ENCODE measurements around the gene FZD1. TPM values are rescaled to one million over a fixed set of nuclear protein-coding genes. Genes with fewer than 3 reads are reported as not detected.

FZD1 gene
- total and polyA plus RNA-seq, 2 of the 8 experiments (the other 6 are each of a cell fraction or from before 2014, with no cell fraction given), result 0.62 to 0.91 TPM

GRCh38 chr7:91250706-91251105 lies 13.5 kb upstream of the FZD1 start:
- H3K36me3 ChIP-seq (ENCODE audit: control insufficient read depth in 2 of 4, insufficient read depth in 4 of 4, low read length in 3 of 4), result no peaks in the 10 kb centered on the region
- no peak overlapping the region for H3K14ac ChIP-seq (ENCODE audit: insufficient read length)
- no peak for FAIRE-seq
- no peak overlapping the region for H3K4me2 ChIP-seq (ENCODE audit: insufficient read depth in 1 of 2, low read depth in 2 of 2, low read length in 2 of 2)
- no peak overlapping the region for H3K4ac ChIP-seq (replicated peaks; ENCODE audit: insufficient read length, low read depth, low read length)
- H3K18ac ChIP-seq (ENCODE audit: extremely low read depth, low read length), result no peak overlapping the region
- H3K9ac ChIP-seq (replicated peaks in 1 of 4; ENCODE audit: extremely low read depth in 1 of 4, low read depth in 3 of 4, low read length in 3 of 4), result no peak overlapping the region
- H3K23ac ChIP-seq (ENCODE audit: insufficient read length), result no peak overlapping the region
- no peak overlapping the region for H4K5ac ChIP-seq (ENCODE audit: insufficient read length, low read depth, low read length)
- no peaks in the 10 kb centered on the region for H3K79me2 ChIP-seq (ENCODE audit: control insufficient read depth in 1 of 2, insufficient read depth in 2 of 2, low read length in 2 of 2)
- 90% methylated on average over 4 of the region's 4 CpGs; no CpG with 5 or more reads in 1 of the 2 experiments for WGBS, 2 experiments (ENCODE audit: extremely low coverage in 1 of 2, insufficient coverage in 1 of 2, insufficient read length in 1 of 2, insufficient replicate concordance in 2 of 2, low coverage in 1 of 2, low lambda C conversion rate in 2 of 2, missing lambda C conversion rate in 1 of 2)
- POLR2A ChIA-PET (ENCODE audit: partially characterized antibody), result no interaction called here
- no peak overlapping the region for H3K56ac ChIP-seq (replicated peaks; ENCODE audit: insufficient read length, low read depth, low read length)
- no peak overlapping the region for H2BK20ac ChIP-seq (ENCODE audit: low read length)
- no peak overlapping the region for H4K91ac ChIP-seq (replicated peaks; ENCODE audit: insufficient read length, low read length)
- H3K4me3 ChIP-seq (ENCODE audit: extremely low read depth in 1 of 4, insufficient read depth in 2 of 4, low read depth in 3 of 4, low read length in 4 of 4), result no peak overlapping the region
- no peak overlapping the region for H2BK120ac ChIP-seq (replicated peaks; ENCODE audit: low read depth, low read length)
- no peak for DNase-seq (ENCODE audit: low read depth in 1 of 2, low spot score in 2 of 2)
- no peak overlapping the region for H2BK5ac ChIP-seq (ENCODE audit: low read depth, low read length)
- no peaks in the 10 kb centered on the region for H3K4me1 ChIP-seq (replicated peaks in 1 of 4; ENCODE audit: control insufficient read depth in 3 of 4, insufficient read depth in 4 of 4, low read length in 3 of 4)
- H3K9me3 ChIP-seq (ENCODE audit: insufficient read depth in 2 of 2, low read depth in 1 of 2, low read length in 1 of 2), result no peaks in the 10 kb centered on the region
- H2BK12ac ChIP-seq (ENCODE audit: low read depth, low read length), result no peak overlapping the region
- H3K23me2 ChIP-seq (ENCODE audit: low read depth, low read length), result no peaks in the 10 kb centered on the region
- no peak overlapping the region for H4K8ac ChIP-seq (ENCODE audit: extremely low read depth, insufficient read depth, low read length)
- no peak overlapping the region for H2BK15ac ChIP-seq (ENCODE audit: low read length)
- no peaks in the 10 kb centered on the region for H3K27me3 ChIP-seq (replicated peaks in 1 of 4; ENCODE audit: control insufficient read depth in 3 of 4, extremely low read depth in 1 of 4, insufficient read depth in 3 of 4, low read length in 3 of 4)
- no peak overlapping the region for H2AK5ac ChIP-seq (ENCODE audit: low read depth, low read length)
- H2AFZ ChIP-seq (ENCODE audit: low read length), result no peak overlapping the region
- H4K20me1 ChIP-seq (replicated peaks in 1 of 2; ENCODE audit: control insufficient read depth in 1 of 2, insufficient read depth in 2 of 2, low read length in 2 of 2), result no peaks in the 10 kb centered on the region
- CTCF ChIA-PET (ENCODE audit: partially characterized antibody), result interaction anchor here (0.6 to 1.6 kb wide), 5 partner anchors 9 to 889 kb away, joined by 3 to 4 read pairs (median 3); no protein-coding TSS in a partner anchor
- no peaks in the 10 kb centered on the region; the same call in 1 of the 2 replicates for H3K79me1 ChIP-seq (ENCODE audit: low read depth, low read length)
- H3K27ac ChIP-seq (ENCODE audit: low read depth, low read length), result no peak overlapping the region
- TF ChIP-seq SUZ12 (IDR thresholded peaks at IDR 0.05; ENCODE audit: low read length) (no peak), SIRT6 (IDR thresholded peaks at IDR 0.05; ENCODE audit: low read length) (no peak), MAFK (IDR thresholded peaks at IDR 0.05; ENCODE audit: low read depth, low read length) (no peak), SP2 (IDR thresholded peaks at IDR 0.05; ENCODE audit: low read length) (no peak), RBBP5 (IDR thresholded peaks at IDR 0.05; ENCODE audit: borderline replicate concordance, low read depth, low read length) (no peak), EP300 (IDR thresholded peaks at IDR 0.05; ENCODE audit: borderline replicate concordance in 1 of 2, low read depth in 2 of 2, low read length in 2 of 2) (no peak), CHD1 (IDR thresholded peaks at IDR 0.05; ENCODE audit: low read depth, low read length) (no peak), SAP30 (IDR thresholded peaks at IDR 0.05; ENCODE audit: insufficient read depth, insufficient replicate concordance, low read length) (no peak), POLR2AphosphoS5 (IDR thresholded peaks at IDR 0.05; ENCODE audit: low read depth, low read length) (no peak), ZNF274 (IDR thresholded peaks at IDR 0.05; ENCODE audit: borderline replicate concordance, extremely low read depth, low read length) (no peak), ASH2L (IDR thresholded peaks at IDR 0.05; ENCODE audit: low read length) (no peak), JUND (IDR thresholded peaks at IDR 0.05; ENCODE audit: low read length) (no peak), YY1 (IDR thresholded peaks at IDR 0.05; ENCODE audit: low read depth, low read length) (no peak), BACH1 (IDR thresholded peaks at IDR 0.05; ENCODE audit: low read length) (no peak), KDM5A (IDR thresholded peaks at IDR 0.05; ENCODE audit: low read length) (no peak), KDM4A (IDR thresholded peaks at IDR 0.05; ENCODE audit: low read depth, low read length, severe bottlenecking) (no peak)
